NCI-H2227 treated with DMSO at 0.1 percent for 48 hours (cell line): ENCODE results near the gene RECQL.
"Not testable (repeated sequence)": the region's sequence is repeated elsewhere in the genome, so short reads cannot be mapped to it uniquely, and the experiment has no call there.

Source experiments
- DNase-seq: peaks from one replicate; lab custom pipeline; 2025; lab: John Stamatoyannopoulos, UW

Gene RECQL

DNA sequence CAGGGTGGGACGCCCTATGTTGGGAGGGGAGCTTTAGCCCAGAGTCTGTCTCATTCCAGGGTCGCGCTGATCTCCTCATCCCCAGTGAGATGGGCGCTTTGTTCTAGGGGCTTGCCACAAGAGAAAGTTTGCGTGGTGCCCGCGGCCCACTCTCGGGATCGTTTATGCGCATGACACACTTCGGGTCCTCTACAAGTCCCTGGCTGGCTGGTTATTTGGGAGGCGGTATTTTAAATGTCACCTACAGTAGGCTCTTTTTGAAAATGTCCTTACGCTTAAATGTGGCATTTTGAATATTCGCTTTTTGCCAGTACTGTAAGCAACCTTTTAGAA, 695 bp upstream of the RECQL start:
- DNase-seq, result peak; percentile 48

DNA sequence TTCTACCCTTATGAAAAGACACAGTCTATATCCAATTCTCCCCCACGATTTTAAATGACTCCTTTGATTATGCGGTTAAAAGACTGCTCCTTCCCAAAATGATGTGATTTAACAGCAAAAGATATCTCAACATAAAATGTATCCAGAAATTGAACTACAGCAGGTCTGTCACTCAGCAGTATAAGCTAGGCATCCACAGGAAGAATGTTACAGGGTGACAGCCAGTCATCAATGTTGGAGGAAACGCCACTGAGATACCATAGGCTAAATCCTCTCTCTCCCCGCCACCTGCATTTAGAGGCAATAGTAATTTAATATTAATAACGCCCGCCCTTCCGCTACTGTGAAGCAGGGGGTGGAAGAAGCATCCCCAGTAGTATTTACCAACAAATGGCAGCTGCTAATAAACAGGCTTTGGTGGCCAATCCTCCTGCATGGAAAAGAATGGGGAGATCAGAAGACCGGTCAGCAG, 613 bp downstream of the RECQL start:
- DNase-seq, result no peak

DNA sequence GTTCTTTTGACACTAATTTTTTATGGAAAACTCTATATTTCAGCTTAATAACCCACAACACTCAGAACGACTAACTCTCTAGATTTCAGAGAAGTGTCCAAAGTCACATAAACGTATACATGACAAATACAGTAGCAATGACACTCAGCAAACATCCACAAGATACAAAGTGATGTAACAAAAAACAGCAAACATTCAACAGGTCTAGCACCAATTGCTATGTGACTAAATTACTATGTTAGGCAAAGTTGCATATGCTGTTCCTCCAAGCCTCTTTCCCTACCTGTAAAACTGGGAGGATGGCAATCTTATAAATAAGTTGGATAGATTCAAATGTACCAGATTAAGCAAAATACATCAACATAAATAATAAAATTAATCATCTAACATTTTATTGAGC, 1.7 kb downstream of the RECQL start:
- no peak for DNase-seq

DNA sequence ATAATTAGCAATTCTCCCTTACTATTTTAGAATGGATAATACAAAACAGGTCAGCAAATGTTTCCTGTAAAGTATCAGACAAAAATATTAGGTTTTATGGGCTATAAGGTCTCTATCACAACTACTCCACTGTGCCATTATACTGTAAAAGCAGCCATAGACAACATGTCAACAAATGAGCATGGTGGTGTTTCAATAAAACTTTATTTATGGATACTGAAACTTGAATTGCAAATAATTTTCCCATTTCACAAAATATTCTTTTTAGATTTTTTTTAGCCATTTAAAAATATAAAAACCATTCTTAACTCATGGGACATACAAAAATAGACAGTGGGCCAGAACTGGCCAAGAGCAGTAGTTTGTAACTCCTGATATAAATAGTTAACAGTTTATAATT, 15.4 kb downstream of the RECQL start:
- no peak for DNase-seq

DNA sequence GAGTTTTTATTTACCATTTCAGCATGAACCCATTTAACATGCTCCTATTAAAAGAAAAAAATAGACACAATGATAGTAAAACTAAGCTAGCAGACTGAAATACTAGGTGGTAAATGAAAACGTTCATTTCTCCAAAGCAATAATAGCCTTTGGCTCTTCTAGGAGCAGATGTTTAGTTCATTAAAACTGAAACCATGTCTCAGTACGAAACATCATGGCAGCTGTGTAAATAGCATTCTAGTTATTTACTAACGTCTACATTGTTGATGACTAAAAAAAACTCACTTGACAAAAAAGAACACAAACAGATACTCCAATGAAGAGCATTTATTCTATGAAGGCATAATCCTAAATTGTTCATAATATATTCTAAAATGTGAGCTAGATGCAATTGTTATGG, 17.9 kb downstream of the RECQL start:
- DNase-seq, result no peak

DNA sequence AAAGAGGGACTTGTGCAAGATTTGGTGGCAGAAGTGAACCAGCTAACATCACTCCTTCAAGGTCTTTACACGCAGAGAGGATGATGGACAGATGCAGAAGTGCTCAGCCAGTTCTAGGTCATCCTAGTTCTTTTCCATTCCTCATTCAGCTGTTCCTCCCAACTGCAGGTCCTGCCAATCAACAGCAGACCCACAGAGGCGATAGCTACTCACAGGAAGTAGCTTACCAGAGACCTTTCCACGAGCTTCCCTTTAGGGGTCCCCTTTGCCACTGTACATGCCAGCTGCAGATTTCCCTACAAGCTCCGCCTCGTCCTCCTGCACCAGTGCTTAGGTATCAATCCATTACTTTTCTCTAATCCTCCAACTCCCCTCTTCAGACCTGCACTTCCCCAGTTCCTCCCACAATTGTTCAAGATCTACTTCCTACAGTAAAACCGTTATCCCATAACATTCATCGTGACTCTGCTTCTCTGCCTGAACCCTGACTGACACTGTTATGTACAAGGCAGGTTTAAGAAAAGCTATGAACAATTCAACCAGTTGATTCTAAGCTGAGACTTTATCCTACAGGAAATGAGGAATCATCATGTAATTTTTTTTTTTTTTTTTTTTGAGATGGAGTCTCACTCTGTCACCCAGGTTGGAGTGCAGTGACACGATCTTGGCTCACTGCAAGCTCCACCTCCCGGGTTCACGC, 22.5 kb downstream of the RECQL start:
- DNase-seq, result no peak

DNA sequence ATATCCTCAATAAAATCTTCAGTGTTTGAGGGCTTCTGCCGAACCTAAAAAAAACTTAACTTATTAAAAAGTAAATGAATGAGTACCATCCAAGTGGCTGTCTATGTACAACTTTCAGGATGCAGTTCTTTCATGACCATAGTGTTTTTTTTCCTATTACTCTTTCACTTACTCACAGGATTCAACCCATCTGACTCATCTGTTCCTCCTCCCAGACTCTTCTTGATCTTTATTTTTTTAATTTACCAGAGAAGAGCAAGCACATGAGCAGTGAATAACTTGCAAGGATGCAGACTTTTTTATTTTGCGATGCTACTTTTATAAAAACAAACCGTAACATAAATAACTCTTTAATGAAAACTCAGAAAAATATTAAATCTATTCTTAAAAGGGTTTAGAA, 24.5 kb downstream of the RECQL start:
- no peak for DNase-seq

DNA sequence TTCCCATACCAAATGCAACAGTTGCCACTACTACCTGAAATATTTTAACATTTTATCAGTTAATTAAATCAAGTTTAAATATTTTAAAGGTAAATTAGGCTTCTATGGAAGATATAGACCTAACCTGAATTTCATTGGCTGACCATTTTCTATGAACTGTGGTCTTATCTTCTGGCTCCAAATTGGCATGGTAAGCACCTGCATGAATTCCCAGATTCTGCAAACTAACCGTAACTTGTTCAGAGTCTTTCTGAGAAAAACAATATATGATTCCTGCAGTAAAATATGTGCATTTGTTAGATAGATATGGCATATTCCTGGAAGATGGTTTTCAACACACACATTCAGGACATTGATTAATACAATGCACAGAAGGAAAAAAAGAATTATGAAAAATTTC, 25.9 kb downstream of the RECQL start:
- DNase-seq, result no peak

DNA sequence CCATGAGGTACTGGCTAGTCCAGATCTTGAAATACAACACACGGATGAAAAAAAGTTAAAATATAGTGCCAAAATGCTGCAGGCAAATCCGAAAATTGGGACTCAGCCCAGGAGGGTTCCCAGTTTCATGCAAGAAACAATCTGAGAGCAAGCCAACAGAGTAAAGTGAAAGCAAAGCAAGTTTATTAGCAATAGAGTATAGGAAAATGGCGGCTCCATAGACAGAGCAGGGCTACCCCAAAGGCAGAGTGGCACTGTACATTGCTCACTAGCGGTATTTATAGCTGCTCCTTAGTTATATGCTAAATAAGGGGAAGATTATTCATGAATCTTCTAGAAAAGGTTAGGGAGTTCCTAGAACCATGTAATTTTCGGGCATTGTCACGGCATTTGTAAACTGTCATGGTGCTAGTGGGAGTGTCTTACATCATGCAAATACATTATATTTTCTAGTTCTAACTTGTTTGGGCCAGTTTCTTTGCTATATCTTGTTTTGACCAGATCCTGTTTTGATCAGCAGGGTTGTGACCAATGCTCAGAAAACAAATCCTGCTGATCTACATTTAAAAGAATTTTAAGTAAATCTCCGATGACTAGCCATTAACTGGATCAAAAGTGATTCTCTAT, 29.1 kb downstream of the RECQL start:
- DNase-seq, result no peak

DNA sequence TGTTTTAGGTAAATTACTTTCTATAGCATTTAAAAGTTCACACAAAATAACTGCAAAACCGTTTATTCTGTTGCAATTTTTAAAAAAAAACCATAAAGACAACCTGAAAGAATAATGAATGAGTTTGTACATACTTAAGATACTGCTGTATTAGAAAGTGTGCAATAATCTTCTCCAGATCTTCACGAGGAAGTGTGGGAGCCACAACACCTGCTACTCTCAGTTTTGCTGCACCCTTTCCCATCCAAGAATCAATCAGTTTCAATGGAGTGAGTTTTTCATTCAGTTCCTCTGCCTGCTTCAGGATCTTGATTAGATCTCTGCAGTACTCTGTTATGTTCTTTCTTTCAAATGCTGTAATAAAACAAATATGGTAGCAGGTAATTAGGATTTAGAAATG, 30.1 kb downstream of the RECQL start:
- no peak for DNase-seq

DNA sequence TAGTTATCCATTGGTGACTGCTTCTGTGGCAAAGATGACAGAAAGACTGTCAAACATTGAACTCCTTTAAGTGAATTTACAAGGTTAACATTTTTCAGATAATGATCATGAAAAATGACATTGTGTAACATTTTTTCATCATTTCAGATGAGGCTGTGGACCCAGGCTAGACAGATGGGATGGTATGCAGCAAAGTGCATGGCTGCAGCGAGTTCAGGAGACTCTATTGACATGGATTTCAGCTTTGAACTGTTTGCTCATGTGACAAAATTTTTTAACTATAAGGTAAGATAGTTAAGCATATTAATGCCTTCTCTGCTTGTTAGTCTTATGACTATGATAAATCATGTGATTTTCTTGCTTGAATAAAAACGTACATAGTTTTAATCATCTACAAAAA, 34.1 kb downstream of the RECQL start:
- not testable (repeated sequence) for DNase-seq

DNA sequence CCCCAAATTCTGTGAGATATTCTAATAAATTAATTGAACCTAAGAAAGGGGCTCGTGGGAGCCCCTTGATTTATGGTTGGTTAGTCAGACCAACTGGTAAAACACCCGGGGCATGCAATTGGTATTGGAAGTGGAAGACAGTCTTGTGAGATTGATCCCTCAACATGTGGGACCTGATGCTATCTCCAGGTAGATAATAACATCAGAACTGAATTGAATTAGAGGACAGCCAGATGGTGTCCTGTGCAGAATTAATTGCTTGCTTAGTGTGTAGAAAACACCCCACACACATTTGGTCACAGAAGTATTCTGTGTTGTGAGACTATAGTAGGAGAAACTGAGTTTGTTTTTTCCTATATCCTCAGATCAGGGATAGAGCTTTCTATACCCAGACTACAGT, 42.0 kb downstream of the RECQL start:
- no peak for DNase-seq

DNA sequence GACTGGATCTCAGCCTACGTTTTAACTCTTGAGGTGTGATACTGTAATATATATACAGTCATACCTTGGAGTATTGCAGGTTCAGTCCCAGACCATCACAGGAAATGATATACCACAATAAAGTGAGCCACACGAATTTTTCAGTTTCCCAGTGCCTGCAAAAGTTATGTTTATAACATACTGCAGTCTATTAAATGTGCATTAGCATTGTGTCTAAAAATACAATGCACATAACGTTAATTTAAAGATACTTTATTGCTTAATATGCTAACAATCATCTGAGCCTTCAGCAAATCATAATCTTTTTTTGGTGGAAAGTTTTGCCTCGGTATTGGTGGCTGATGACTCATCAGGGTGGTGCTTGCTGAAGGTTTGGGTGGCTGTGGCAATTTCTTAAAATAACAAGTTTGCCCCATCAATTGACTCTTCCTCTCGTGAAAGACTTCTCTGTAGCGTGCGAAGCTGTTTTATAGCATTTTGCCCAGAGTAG, 45.1 kb downstream of the RECQL start:
- DNase-seq, result no peak

DNA sequence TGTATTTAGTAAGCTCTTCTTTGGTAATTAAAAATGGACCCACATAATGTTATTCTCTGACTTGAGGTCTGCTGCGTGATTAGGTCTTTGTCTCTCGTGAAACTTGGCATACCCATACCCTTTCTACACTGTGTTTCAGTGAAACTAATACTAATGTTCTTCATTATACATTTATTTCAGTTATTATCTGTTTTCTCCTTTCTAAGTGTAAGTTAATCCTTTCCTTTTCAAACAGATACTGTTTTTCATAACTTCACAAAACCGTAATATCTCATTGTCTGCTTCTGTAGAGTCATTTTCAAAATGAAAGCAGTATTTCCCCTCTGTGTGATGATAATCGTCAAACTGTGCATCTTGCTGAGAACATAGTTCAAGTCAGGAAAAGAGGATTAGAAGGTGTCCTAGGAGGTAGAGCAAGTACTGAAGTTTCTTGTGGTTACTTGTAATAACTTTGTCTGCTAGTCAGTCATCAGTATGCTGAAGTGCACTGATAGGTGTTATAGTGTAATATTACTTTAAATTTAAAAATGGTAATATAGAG, 48.1 kb downstream of the RECQL start:
- DNase-seq, result no peak

DNA sequence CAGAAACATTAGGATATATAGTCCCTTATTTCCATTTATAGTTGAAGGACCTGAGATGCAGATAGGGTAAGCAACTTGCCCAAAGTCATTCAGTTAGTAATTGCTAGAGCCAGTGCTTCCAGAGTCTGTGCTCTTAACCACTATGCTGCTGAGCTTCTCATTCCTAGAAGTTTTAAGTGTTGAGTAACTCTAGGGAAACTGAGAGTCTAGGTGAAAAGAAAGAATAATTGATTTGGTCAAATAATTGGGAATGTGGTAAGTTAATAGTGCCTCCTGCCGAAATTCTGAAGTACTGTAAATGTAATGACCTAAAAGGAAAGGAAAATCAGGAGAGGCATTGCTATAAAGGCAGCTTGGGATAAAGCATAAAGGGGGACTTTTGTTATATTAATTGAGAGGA, 49.9 kb downstream of the RECQL start:
- DNase-seq, result no peak

DNA sequence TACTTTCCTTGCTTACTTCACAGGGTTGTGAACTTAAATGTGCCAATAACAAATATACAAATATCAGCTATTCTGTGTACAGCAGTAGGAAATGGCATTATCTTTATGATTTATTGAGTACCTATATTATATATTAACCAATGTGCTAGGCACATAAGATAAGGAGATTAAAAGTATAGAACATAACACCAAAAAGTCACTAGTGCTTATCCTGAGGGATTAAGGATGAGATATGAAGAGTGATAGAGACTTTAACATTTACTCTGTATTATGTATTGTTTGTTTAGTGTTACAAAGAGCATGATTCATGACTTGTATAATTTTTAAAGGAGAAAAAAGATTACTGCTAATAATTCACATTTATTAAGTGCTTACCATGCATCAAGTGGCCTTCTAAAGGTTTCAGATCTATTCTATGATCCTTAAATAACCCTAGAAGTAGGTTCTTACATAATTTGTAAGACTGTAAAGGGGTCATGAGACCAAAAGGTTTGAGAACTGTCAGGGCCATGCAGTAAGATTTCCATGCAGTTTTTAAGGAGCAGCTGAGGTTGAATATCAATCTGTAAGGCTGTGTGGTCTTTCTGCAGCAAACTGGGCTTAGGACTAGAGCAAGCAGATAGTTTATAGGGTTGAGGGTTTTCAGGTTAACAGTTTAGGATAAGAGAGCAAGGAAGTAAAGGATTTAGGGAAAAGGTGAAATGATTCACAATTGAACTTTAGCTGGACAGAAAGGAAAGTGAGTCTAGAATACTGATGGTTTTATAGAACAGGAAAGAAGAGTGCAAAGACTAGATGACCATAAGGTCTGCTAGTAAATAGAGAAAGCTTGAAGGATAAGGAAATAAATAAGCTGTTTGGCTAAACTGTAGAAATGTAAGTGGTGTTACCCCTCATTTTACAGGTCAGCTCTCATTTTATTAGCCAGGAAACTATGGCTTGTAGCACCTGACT, 57.0 kb downstream of the RECQL start:
- no peak for DNase-seq

DNA sequence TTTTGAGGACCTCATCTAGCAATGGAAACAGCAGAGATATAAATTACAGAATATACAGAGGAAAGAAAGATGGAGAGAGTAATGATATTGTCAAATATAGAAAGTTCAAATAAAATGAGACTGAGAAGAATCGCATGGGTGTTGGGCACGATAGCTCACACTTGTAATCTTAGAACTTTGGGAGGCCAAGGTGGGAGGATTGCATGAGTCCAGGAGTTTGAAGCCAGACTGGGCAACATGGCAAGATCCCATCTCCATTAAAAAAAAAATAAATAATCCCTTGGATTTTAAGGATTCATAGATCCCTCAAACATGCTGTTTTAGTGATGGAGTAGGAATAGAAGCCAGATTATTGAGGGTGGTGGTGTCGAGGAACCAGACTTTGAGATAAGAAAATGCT, 62.1 kb downstream of the RECQL start:
- DNase-seq, result no peak

DNA sequence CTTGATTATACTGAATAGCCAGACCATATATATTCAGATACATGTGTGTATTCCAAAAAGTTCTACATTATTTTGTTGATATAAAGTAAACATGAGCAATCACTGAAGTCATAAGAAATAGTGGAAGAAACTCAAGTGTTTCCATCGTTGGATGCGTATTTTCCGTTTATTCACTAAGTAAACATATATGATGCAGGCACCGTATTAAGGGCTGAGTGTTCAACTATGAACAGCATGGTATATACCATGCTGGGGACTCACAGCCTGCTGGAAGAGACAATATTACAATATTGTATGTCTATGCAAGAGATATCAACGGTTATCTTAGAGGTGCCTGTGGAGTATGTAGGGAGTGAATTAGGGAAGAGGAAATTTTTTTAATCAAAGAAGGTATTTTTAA, 62.8 kb downstream of the RECQL start:
- no peak for DNase-seq

DNA sequence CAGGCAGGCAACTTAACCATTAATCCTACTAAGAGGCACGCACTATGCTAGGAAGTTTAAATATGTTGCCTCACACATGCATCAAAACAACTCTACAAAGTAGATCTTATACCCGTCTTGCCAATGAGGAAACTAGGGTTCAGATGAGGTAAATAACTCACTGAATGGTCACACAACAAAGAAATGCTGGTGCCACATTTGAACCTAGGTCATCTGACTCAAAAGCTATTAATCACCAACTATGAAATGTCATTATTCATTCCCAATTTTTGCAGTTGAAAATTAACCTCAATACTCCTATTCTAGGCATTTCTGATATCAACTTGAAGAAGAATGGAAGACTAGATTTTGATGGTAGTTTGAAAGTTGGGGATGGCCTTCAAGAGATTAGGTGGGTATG, 66.7 kb downstream of the RECQL start:
- DNase-seq, result no peak

DNA sequence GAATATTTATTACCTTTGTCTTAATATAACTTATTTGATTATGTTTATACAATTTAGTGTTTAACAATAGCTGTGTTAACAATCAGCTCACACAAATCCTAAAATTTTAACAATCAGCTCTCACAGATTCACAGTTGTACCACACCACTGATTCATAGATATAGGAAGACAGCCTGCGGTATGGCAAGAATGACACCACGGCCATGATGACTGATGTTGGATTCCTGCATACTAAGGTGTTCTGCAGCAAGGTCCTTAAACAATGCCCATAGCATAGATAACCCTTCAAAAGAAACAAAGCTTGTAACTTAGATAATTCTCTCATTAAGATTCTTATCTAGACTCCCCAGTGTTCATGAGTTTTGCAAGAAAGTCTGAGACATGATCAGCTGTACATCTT, 67.9 kb downstream of the RECQL start:
- no peak for DNase-seq

DNA sequence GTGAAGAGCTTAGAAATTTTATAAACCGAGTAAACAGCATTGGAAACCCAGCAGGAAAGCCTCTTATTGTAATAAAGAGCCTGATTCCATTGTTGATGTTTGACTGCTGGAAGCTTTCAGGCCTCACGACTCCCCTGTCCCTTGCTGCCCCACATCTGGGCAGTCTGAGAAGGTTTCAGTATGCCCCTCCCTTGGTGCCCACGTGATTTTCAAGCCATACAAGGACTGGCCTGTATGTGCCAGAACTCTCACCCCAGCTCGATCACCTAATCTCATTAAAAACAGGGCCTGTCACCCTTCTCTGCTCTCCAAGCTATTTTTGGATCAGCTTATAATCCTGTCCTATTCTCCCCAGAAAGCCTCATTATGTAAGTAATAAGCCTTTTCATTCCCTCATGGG, 71.4 kb downstream of the RECQL start:
- DNase-seq, result no peak

DNA sequence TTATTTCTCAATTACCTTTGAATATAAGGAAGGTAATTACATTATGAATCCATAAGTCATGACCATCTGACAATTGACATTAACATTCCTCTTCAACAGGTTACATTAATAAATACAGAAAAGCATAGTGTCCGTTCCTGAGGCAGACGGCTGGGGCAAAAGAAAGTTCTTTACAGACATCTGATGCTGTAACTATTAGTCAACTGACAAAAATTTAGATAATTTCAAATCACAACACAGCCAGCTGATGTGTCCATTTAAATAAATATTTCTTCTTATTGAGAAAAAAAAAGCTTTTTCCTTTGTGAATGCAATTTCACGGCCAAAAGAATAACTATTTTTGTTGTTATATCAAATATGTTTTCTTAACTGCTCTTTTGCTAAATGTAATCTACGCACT, 73.2 kb downstream of the RECQL start:
- no peak for DNase-seq
